ENCODE data around the gene CAVIN2. TPM values are rescaled to one million over a fixed set of nuclear protein-coding genes. Genes with fewer than 3 reads are reported as not detected.
A peak's percentile ranks its signal among the peaks of the same experiment; 100 is the strongest.

CAVIN2 gene
- total and polyA plus RNA-seq, 12 donors, result 11.9 to 41.9 (median 26.3) TPM

GRCh38 chr2:191894681-191895147 is 47.8 kb upstream of the CAVIN2 start:
- H3K9me3 ChIP-seq (replicated peaks in 1 of 3), result no peaks in the 10 kb centered on the region
- H3K4me1 ChIP-seq (replicated peaks in 1 of 2), result peaks cover 0 to 6% of the 10 kb centered on the region in 2 donors
- no peak for DNase-seq
- TF ChIP-seq CTCF (IDR thresholded peaks at IDR 0.05) (no peak), POLR2A (IDR thresholded peaks at IDR 0.05) (no peak)
- 30 to 40% (median 36%) methylated on average over 3 of the region's 3 CpGs for WGBS, 4 donors
- H3K27me3 ChIP-seq, result no peaks in the 10 kb centered on the region
- no peaks in the 10 kb centered on the region for H3K36me3 ChIP-seq (replicated peaks in 1 of 2)
- no peak overlapping the region for H3K27ac ChIP-seq
- intact Hi-C loops (cut with DNase I), result no loop called here
- no peak overlapping the region for H3K4me3 ChIP-seq

GRCh38 chr2:191892391-191892790 is 45.5 kb upstream of the CAVIN2 start:
- TF ChIP-seq POLR2A (IDR thresholded peaks at IDR 0.05) (no peak), CTCF (IDR thresholded peaks at IDR 0.05) (no peak)
- peak in 3 of 7 donors; percentile 34 to 46 (median 42) for DNase-seq
- WGBS, 4 donors, result 69 to 72% (median 70%) methylated on average over 3 of the region's 3 CpGs
- intact Hi-C loops (cut with DNase I), result no loop called here
- H3K27ac ChIP-seq, result no peak overlapping the region
- H3K36me3 ChIP-seq (replicated peaks in 1 of 2), result no peaks in the 10 kb centered on the region
- H3K4me1 ChIP-seq (replicated peaks in 1 of 2), result peaks cover 0 to 6% of the 10 kb centered on the region in 2 donors
- no peaks in the 10 kb centered on the region for H3K27me3 ChIP-seq
- H3K9me3 ChIP-seq (replicated peaks in 1 of 3), result no peaks in the 10 kb centered on the region
- H3K4me3 ChIP-seq, result no peak overlapping the region

- Histone ChIP-seq H3K9me3 (replicated peaks in 1 of 3) (no peaks in the 10 kb centered on the region), H3K4me1 (replicated peaks in 1 of 2) (peaks cover 0 to 6% of the 10 kb centered on the region in 2 donors), H3K27me3 (no peaks in the 10 kb centered on the region), H3K27ac (no peak overlapping the region), H3K4me3 (no peak overlapping the region), H3K36me3 (replicated peaks in 1 of 2) (no peaks in the 10 kb centered on the region)
- TF ChIP-seq CTCF (IDR thresholded peaks at IDR 0.05) (no peak), POLR2A (IDR thresholded peaks at IDR 0.05) (no peak)
- DNase-seq, result no peak
- WGBS, 4 donors, result 87 to 92% (median 90%) methylated on average over 5 of the region's 5 CpGs
- intact Hi-C loops (cut with DNase I), result no loop called here
These were observed 44.8 kb upstream of the CAVIN2 start for GRCh38 chr2:191891656-191892055.

GRCh38 chr2:191889931-191890330 is 43.0 kb upstream of the CAVIN2 start:
- no peak overlapping the region for H3K27ac ChIP-seq
- WGBS, 4 donors, result 90 to 98% (median 94%) methylated on average over 2 of the region's 2 CpGs
- intact Hi-C loops (cut with DNase I), result no loop called here
- H3K4me3 ChIP-seq, result no peak overlapping the region
- no peaks in the 10 kb centered on the region for H3K9me3 ChIP-seq (replicated peaks in 1 of 3)
- DNase-seq, result no peak
- H3K4me1 ChIP-seq (replicated peaks in 1 of 2), result peaks cover 0 to 13% of the 10 kb centered on the region in 2 donors
- TF ChIP-seq CTCF (IDR thresholded peaks at IDR 0.05) (no peak), POLR2A (IDR thresholded peaks at IDR 0.05) (no peak)
- H3K27me3 ChIP-seq, result no peaks in the 10 kb centered on the region
- H3K36me3 ChIP-seq (replicated peaks in 1 of 2), result no peaks in the 10 kb centered on the region
